ENCODE results near the gene FSIP1. TPM values are rescaled to one million over a fixed set of nuclear protein-coding genes. Genes with fewer than 3 reads are reported as not detected.

The FSIP1 gene
- total RNA-seq, 1 experiment from 2014 or later = 1.1 TPM

DNA sequence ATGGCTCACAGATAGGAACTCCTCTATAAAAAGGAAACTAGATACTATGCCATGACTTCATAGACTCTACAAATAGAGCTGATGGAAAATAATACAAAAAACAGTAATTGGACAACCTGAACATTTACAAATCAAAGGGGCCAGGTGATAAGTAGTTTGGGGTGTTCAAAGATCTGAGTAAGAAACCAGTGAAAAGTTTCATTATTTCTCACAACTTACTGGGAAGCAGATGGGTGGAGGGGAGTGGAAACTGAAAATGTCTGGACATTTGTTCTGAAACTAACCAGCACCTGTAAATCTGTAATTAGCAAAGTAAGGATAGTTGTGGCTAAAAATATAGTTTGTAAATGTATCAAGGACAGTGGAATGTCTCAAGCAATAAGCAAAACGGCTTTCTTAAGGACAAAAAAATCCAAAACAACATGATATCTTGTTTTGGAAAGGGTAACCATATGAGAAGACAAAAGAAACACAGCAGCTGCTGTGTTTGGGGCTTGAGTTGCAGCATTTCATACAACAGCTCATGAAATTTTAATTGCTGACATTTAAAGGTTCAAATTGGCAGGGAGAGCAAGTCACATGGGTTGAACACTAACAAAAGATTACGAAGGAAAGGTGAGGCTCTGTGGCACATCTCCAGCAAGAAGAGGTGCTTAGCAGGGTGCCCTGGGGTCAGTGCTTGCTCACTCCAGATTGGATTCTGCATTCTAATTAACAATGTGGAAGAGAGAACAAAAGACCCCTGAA lies 228.5 kb downstream of the FSIP1 start:
- no peak for DNase-seq (ENCODE audit: low read depth)

DNA sequence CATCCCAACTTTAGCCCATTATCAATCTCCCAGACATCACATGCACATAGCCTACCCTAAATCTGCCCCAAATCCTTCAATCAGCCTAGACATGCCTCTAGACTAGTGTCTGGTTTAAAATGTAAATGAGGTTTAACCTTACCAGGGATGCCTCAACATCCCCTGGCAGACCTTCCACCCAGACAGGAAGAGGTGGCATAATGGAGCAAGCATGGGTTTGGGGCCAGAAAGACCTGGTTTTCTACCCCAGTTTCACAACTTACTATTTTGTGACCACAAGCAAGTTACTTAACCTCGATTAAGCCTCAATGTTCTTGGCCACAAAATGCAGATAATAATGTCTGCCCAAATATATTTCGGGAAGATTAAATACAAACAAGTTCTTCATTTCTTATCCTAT lies 230.1 kb downstream of the FSIP1 start:
- DNase-seq (ENCODE audit: low read depth) = no peak

DNA sequence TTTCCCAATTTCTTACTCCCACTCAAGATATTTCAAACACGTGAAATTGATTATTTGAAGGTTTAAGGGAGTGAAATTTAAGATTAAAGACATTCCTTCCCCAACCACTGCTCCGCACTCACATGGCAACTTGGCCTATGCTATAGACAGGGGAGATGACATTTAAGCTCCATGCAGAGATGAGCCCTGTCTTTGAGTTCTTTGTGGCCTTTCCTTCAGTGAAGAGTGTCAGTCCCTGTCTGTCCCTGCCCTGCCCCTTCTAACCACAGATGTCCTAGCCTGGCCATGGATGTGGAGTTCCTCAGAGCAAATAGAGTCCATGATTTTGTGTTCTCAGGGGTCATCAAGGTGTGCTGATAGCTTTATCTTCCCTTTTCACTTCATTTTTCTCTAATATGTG lies 231.2 kb downstream of the FSIP1 start:
- DNase-seq (ENCODE audit: low read depth) = no peak

Other genes with a start within 250 kb of the FSIP1 start
- gene THBS1, start 201.8 kb downstream of the FSIP1 start, total RNA-seq (2014; rRNA removed) = 2,731 and 2,850 TPM in 2 replicates
- 51.9 and 53.3 TPM in 2 replicates for gene GPR176, start 137.4 kb upstream of the FSIP1 start, total RNA-seq (2014; rRNA removed)
- gene EIF2AK4, start 151.3 kb upstream of the FSIP1 start, total RNA-seq (2014; rRNA removed) = 83.7 and 94.0 TPM in 2 replicates

Data from LHCN-M2 (cell line).